Caco-2 (cell line): ENCODE measurements around the gene ANKMY1. TPM values are rescaled to one million over a fixed set of nuclear protein-coding genes. Genes with fewer than 3 reads are reported as not detected.

ENCODE experiments used
- BruUV-seq: library from RNA; stranded (reverse); fragments of 400-500 nt; replicated peaks from 2 replicates; lab custom pipeline; 2021; lab: Mats Ljungman, UMichigan
- CTCF ChIA-PET: fragments of 300-600 bp; sonication (Branson Sonifier 250); formaldehyde crosslinking; loops from one replicate; lab custom pipeline; 2022; ENCODE audit warnings: antibody characterized with exemption; lab: Charles Lee
- POLR2A ChIA-PET: fragments of 300-600 bp; sonication (Branson Sonifier 250); formaldehyde crosslinking; loops from one replicate; lab custom pipeline; 2022; ENCODE audit warnings: antibody characterized with exemption; lab: Charles Lee
- DNase-seq, 2 experiments: peaks; one replicate each; pipeline versions ENCODE4 v3.0.0 to v3.0.0-alpha.2; 2020 to 2022
- H3K27me3 ChIP-seq: replicated peaks from 2 replicates; pipeline ENCODE4 v1.6.0; 2011; ENCODE audit warnings: low read length; ENCODE audit not compliant: control insufficient read depth, insufficient read depth
- H3K36me3 ChIP-seq: 2 replicates; pipeline ENCODE4 v1.5.1; 2011; ENCODE audit warnings: low read length; ENCODE audit not compliant: control insufficient read depth, insufficient read depth
- H3K4me1 ChIP-seq: fragments of 250-450 bp; sonication (Bioruptor Pico); 2 replicates; pipeline ENCODE4 v1.5.1; 2020; ENCODE audit warnings: mild to moderate bottlenecking
- H3K4me3 ChIP-seq: 2 replicates; pipeline ENCODE4 v1.5.1; 2011; ENCODE audit warnings: low read depth, mild to moderate bottlenecking, control low read depth, low read length
- H3K9me3 ChIP-seq: fragments of 250-450 bp; sonication (Bioruptor Pico); 2 replicates; pipeline ENCODE4 v1.5.1; 2020; ENCODE audit warnings: mild to moderate bottlenecking, moderate library complexity
- H3K27ac Mint-ChIP-seq: one replicate; pipeline ENCODE4 v1.8.0; 2022; ENCODE audit warnings: mixed read lengths; ENCODE audit not compliant: unreplicated experiment
- H3K27me3 Mint-ChIP-seq: one replicate; pipeline ENCODE4 v1.8.0; 2022; ENCODE audit warnings: mixed read lengths; ENCODE audit not compliant: insufficient read depth, unreplicated experiment
- H3K36me3 Mint-ChIP-seq: one replicate; pipeline ENCODE4 v1.8.0; 2022; ENCODE audit warnings: mild to moderate bottlenecking, mixed read lengths; ENCODE audit not compliant: insufficient read depth, unreplicated experiment
- H3K4me1 Mint-ChIP-seq: one replicate; pipeline ENCODE4 v1.8.0; 2022; ENCODE audit warnings: low read depth, mixed read lengths; ENCODE audit not compliant: unreplicated experiment
- H3K4me3 Mint-ChIP-seq: one replicate; pipeline ENCODE4 v1.8.0; 2022; ENCODE audit warnings: mild to moderate bottlenecking, moderate library complexity, mixed read lengths; ENCODE audit not compliant: unreplicated experiment
- H3K9me3 Mint-ChIP-seq: one replicate; pipeline ENCODE4 v1.8.0; 2022; ENCODE audit warnings: mixed read lengths; ENCODE audit not compliant: unreplicated experiment
- CTCF ChIP-seq, 2 experiments: fragments of 200-600 bp in 1 of 2; IDR thresholded peaks; 1 replicate in 1 of 2; 2 replicates in 1 of 2; pipeline versions ENCODE4 v1.5.1 to v1.8.0; 2011 to 2022; ENCODE audit warnings: antibody characterized with exemption in 1 of 2, control low read depth in 1 of 2, inconsistent platforms in 1 of 2, low read depth in 1 of 2, low read length in 1 of 2, mild to moderate bottlenecking in 1 of 2, moderate library complexity in 1 of 2; ENCODE audit not compliant: insufficient read depth in 1 of 2, severe bottlenecking in 1 of 2, unreplicated experiment in 1 of 2
- intact Hi-C: fragments of 100-400 bp; cut with micrococcal nuclease; formaldehyde crosslinking; loops from one replicate; pipeline ENCODE4 v1.10.0; 2022; ENCODE audit not compliant: unreplicated experiment
- total RNA-seq: library from RNA; stranded (reverse); gene quantifications from 2 replicates; pipeline ENCODE4 v1.2.3, GENCODE V29; 2022

ANKMY1 gene
- total RNA-seq, 1 experiment from 2014 or later: 12.2 TPM

DNA sequence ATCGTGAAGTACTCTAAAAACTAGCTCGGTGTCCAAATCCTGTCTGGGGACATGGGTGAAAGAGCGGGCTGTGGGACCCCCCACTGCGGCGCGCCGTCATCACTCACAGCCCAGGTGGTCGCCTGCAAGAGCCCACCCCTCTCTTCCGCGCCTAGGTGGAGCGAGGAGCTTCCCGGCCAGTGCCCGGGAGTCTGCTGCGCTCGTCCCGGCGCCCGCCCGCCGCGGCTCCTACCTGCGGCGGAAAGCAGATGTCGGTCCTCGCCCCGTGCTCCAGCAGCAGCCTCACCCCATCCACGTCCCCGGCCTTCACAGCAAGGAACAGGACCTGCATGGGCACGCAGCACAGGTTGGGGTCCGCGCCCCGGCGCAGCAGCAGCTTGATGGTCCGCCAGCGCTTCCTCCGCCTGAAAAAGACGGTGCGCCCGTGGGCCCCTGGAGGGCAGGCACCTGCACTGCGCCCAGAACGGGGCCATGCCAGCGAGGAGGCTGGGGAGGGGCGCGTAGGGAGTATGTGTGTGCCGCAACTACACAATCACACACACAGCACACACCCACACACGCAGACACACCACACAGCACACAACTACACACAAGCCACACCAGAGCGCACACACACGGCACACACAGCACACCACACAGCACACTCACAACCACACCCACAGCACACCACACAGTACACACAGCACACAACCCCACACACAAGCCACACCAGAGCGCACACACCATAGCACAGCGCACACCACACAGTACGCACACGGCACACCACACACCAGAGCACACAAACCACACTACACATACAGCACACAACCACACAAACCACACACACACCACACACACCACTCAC, 37.4 kb downstream of the ANKMY1 start:
- no peaks in the 10 kb centered on the region for H3K27me3 Mint-ChIP-seq
- intact Hi-C loops: no loop called here

DNA sequence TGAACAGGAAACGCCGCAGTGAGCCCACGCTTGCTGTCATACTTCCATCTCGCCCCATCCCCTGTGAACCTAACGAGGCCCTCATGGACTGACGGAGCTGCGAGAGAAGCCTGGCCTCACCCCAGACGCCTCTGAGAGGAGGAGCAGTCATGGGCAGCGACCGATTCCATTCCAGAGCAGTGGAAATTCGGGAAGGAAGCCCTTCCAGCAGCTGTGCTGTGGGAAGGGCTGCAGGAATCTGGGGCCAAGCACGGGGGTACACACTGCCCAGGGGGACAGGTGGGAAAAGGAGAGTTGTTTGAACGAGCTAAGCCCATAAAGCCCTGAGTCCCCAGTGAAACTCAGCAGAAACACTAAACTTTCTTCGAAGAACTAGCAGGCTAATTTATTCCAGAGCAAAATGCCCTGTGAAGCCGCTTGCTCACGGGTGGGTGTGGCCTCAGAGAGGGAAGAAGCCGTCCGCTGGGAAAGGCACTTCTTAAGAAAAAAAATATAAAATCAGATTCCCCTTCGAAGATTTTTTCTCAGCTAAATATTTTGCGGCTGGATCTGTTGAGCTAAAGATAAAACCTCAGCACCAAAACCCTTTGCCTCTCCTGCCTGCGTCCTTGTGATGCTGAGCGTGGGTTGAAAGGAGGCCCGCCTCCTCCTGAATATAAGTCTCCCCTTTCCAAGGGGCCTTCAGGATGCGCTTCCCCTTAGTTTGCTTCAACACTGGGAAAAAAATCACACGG, 38.2 kb downstream of the ANKMY1 start:
- TF ChIP-seq CTCF (IDR thresholded peaks at IDR 0.05; ENCODE audit: insufficient read depth in 1 of 2, low read depth in 1 of 2, low read length in 1 of 2, severe bottlenecking in 1 of 2, unreplicated experiment in 1 of 2): no peak
- Mint-ChIP-seq H3K9me3 (no peaks in the 10 kb centered on the region), H3K27me3 (no peaks in the 10 kb centered on the region), H3K36me3 (peaks cover 11% of the 10 kb centered on the region), H3K27ac (no peak overlapping the region), H3K4me3 (no peak overlapping the region), H3K4me1 (no peaks in the 10 kb centered on the region)
- CTCF ChIA-PET: no interaction called here
- intact Hi-C loops: no loop called here
- Histone ChIP-seq H3K9me3 (no peaks in the 10 kb centered on the region), H3K36me3 (no peaks in the 10 kb centered on the region; the same call in 1 of the 2 replicates), H3K27me3 (no peaks in the 10 kb centered on the region), H3K4me3 (no peak overlapping the region), H3K4me1 (no peaks in the 10 kb centered on the region)
- no peak for DNase-seq
- BruUV-seq: no TSS peak
- POLR2A ChIA-PET: no interaction called here

More for the DNA sequence above, 37.4 kb downstream of the ANKMY1 start:
- Mint-ChIP-seq H3K9me3 (peaks cover 8% of the 10 kb centered on the region), H3K4me1 (no peaks in the 10 kb centered on the region), H3K36me3 (peaks cover 19% of the 10 kb centered on the region), H3K27ac (no peak overlapping the region), H3K4me3 (no peak overlapping the region)
- Histone ChIP-seq H3K4me3 (no peak overlapping the region), H3K9me3 (0 out of 2 replicates have a peak, but pooled peaks cover 3% of the 10 kb centered on the region), H3K36me3 (peaks cover 1% of the 10 kb centered on the region), H3K27me3 (no peaks in the 10 kb centered on the region), H3K4me1 (no peaks in the 10 kb centered on the region)
- DNase-seq: no peak
- ChIA-PET CTCF (no interaction called here), POLR2A (no interaction called here)
- BruUV-seq: no TSS peak
- no peak for TF ChIP-seq CTCF (IDR thresholded peaks at IDR 0.05; ENCODE audit: insufficient read depth in 1 of 2, low read depth in 1 of 2, low read length in 1 of 2, severe bottlenecking in 1 of 2, unreplicated experiment in 1 of 2)

DNA sequence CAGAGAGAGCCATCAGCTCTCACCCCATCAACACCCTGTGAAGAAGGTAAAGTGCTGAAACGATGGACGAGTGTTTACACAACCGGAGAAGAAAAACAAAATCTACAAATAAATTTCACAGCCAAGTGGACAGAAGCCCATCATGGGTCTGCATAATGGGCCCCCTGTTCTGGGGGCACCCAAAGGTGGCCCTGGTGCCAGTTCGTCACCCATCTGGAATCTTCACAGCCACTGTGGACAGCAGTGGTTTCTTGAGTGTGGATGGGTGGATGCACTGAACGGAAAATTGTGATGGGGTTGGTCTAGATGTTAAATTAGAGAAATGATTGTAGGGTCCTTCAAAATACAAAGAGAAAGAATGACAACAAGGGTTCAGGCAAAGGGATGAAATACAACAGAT, 38.8 kb downstream of the ANKMY1 start:
- peak in 1 of 2 experiments; percentile 4 for DNase-seq
- POLR2A ChIA-PET: no interaction called here
- Mint-ChIP-seq H3K27me3 (no peaks in the 10 kb centered on the region), H3K9me3 (no peaks in the 10 kb centered on the region), H3K27ac (no peak overlapping the region), H3K36me3 (peaks cover 10% of the 10 kb centered on the region), H3K4me3 (no peak overlapping the region), H3K4me1 (no peaks in the 10 kb centered on the region)
- BruUV-seq: no TSS peak
- intact Hi-C loops: no loop called here
- Histone ChIP-seq H3K9me3 (no peaks in the 10 kb centered on the region), H3K4me3 (no peak overlapping the region), H3K27me3 (no peaks in the 10 kb centered on the region), H3K36me3 (no peaks in the 10 kb centered on the region), H3K4me1 (no peaks in the 10 kb centered on the region)
- CTCF ChIA-PET: no interaction called here
- TF ChIP-seq CTCF (IDR thresholded peaks at IDR 0.05; ENCODE audit: insufficient read depth in 1 of 2, low read depth in 1 of 2, low read length in 1 of 2, severe bottlenecking in 1 of 2, unreplicated experiment in 1 of 2): no peak
